ENCODE measurements around the gene TAF1C. TPM values are rescaled to one million over a fixed set of nuclear protein-coding genes. Genes with fewer than 3 reads are reported as not detected.

The TAF1C gene
- total RNA-seq (2014; rRNA removed; shearing (Covaris generic)) (51.9 and 57.4 TPM in 2 replicates), polyA plus RNA-seq (2016; fragmentation: Nextera tagmentation; extraction: Ambion mirVana) (37.2 and 39.1 TPM in 2 replicates)
- long read RNA-seq, partial matches to known transcripts, result 4 of 14 reads
- long read RNA-seq, other reads (novel, unspliced or antisense), result 8 of 14 reads

DNA sequence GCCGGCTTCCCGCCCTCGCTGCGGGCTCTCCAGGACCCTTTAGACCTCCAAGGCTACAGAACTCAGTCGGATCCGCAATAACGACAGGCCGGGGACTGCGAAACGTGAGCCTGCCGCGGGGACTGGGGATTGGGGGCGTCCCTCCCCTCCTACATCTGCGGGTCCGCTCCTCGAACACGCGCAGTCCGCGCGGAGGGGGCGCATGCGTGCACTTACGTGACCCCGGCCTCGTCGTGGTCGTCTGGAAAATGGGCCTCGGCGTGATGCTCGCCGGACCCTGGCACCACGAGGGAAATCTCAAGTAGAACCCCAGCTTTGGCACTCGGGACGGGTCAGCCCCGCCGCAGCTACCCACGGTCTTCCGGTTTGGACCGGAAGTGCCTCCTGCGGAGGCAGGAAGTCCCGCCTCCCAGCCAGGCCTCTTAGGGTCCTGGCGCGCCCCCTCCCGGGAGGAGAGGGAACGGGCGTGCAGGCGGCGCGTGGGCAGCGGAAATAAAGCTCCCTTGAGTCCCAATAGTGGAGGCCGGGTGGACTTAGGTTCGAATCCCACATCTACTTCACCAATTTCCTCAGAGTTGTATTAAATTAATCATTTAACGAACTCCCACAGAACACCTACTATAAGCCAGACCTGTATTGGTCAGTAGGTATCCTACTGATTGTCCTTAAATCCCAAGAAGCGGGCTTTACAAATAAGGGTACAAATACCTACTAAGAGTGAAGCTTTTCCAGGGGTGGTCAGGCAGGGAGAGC is at the start of gene TAF1C:
Gene TAF1C, minus strand, starts transcription at position 373 of the 753 bp plus-strand sequence. CDS start 2,069 bp downstream, outside the sequence.
- H3K36me3 Mint-ChIP-seq (ENCODE audit: low read depth), result peaks cover 27% of the 10 kb centered on the region
- H3K4me2 ChIP-seq, result peak within 1 kb of the TSS; percentile 93
- no peaks in the 10 kb centered on the region for H3F3A ChIP-seq (replicated peaks; ENCODE audit: low read depth)
- H3K36me3 ChIP-seq (ENCODE audit: insufficient read depth), result no peaks in the 10 kb centered on the region; the same call in 1 of the 2 replicates
- H3K27ac Mint-ChIP-seq, result peak within 1 kb of the TSS; percentile 97
- peak within 1 kb of the TSS; percentile 96 for H3K4me3 ChIP-seq
- H3K27me3 ChIP-seq (ENCODE audit: insufficient read depth), result no peaks in the 10 kb centered on the region
- H3K9me2 ChIP-seq (ENCODE audit: insufficient read depth), result no peaks in the 10 kb centered on the region
- H3K4me1 Mint-ChIP-seq, result peaks cover 7% of the 10 kb centered on the region; the same call in 2 of the 3 replicates
- DNase-seq (ENCODE audit: low spot score), result peak; percentile 97
- peaks cover 31% of the 10 kb centered on the region for H3K79me2 ChIP-seq (replicated peaks; ENCODE audit: insufficient read depth)
- peak within 1 kb of the TSS; percentile 39; the same call in 1 of the 2 replicates for H3K27ac ChIP-seq (ENCODE audit: low read depth)
- no peaks in the 10 kb centered on the region for H3K9me3 Mint-ChIP-seq
- peaks cover 4% of the 10 kb centered on the region for H3K27me3 Mint-ChIP-seq (ENCODE audit: insufficient read depth, low read depth, poor library complexity)
- ATAC-seq, result peak; percentile 84
- TF ChIP-seq ETS1 (IDR thresholded peaks at IDR 0.05) (peak; percentile 65), CREB1 (CRISPR knock-in tag; IDR thresholded peaks at IDR 0.05; ENCODE audit: low read depth) (peak; percentile 41; the same call in 1 of the 2 replicates), POLR2AphosphoS5 (IDR thresholded peaks at IDR 0.05; ENCODE audit: low read depth) (peak; percentile 76)
- TF ChIP-seq, protein P1, sequence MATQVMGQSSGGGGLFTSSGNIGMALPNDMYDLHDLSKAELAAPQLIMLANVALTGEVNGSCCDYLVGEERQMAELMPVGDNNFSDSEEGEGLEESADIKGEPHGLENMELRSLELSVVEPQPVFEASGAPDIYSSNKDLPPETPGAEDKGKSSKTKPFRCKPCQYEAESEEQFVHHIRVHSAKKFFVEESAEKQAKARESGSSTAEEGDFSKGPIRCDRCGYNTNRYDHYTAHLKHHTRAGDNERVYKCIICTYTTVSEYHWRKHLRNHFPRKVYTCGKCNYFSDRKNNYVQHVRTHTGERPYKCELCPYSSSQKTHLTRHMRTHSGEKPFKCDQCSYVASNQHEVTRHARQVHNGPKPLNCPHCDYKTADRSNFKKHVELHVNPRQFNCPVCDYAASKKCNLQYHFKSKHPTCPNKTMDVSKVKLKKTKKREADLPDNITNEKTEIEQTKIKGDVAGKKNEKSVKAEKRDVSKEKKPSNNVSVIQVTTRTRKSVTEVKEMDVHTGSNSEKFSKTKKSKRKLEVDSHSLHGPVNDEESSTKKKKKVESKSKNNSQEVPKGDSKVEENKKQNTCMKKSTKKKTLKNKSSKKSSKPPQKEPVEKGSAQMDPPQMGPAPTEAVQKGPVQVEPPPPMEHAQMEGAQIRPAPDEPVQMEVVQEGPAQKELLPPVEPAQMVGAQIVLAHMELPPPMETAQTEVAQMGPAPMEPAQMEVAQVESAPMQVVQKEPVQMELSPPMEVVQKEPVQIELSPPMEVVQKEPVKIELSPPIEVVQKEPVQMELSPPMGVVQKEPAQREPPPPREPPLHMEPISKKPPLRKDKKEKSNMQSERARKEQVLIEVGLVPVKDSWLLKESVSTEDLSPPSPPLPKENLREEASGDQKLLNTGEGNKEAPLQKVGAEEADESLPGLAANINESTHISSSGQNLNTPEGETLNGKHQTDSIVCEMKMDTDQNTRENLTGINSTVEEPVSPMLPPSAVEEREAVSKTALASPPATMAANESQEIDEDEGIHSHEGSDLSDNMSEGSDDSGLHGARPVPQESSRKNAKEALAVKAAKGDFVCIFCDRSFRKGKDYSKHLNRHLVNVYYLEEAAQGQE (IDR thresholded peaks at IDR 0.05; ENCODE audit: unreplicated experiment), result no peak
- TF ChIP-seq, protein P2, sequence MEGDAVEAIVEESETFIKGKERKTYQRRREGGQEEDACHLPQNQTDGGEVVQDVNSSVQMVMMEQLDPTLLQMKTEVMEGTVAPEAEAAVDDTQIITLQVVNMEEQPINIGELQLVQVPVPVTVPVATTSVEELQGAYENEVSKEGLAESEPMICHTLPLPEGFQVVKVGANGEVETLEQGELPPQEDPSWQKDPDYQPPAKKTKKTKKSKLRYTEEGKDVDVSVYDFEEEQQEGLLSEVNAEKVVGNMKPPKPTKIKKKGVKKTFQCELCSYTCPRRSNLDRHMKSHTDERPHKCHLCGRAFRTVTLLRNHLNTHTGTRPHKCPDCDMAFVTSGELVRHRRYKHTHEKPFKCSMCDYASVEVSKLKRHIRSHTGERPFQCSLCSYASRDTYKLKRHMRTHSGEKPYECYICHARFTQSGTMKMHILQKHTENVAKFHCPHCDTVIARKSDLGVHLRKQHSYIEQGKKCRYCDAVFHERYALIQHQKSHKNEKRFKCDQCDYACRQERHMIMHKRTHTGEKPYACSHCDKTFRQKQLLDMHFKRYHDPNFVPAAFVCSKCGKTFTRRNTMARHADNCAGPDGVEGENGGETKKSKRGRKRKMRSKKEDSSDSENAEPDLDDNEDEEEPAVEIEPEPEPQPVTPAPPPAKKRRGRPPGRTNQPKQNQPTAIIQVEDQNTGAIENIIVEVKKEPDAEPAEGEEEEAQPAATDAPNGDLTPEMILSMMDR (conservative IDR thresholded peaks at IDR 0.05; ENCODE audit: low read depth in 2 of 2), result peak; percentile 83 to 94
- H2AFZ ChIP-seq, result peak within 1 kb of the TSS; percentile 96
- H3K4me1 ChIP-seq (ENCODE audit: insufficient read depth), result 0 out of 2 replicates have a peak, but pooled peaks cover 6% of the 10 kb centered on the region
- H3K4me3 Mint-ChIP-seq, result peak within 1 kb of the TSS; percentile 97
- 0 out of 2 replicates have a peak, but pooled peaks cover 4% of the 10 kb centered on the region for H4K20me1 ChIP-seq (replicated peaks; ENCODE audit: insufficient read depth)

Data from GM23338 (cell line).